Neural crest cell (in vitro differentiated cells): Measurements from ENCODE around the gene CHGA. TPM values are rescaled to one million over a fixed set of nuclear protein-coding genes. Genes with fewer than 3 reads are reported as not detected.

Source experiments
- DNase-seq: peaks from one replicate; pipeline ENCODE4 v3.0.0; 2021; ENCODE audit warnings: low read depth, mixed read lengths, low spot score
- H3K27ac Mint-ChIP-seq: one replicate; pipeline ENCODE4 v1.8.0; 2021; ENCODE audit warnings: mild to moderate bottlenecking, mixed read lengths; ENCODE audit not compliant: unreplicated experiment
- H3K27me3 Mint-ChIP-seq: 2 replicates; pipeline ENCODE4 v1.8.0; 2021; ENCODE audit warnings: low read depth, mild to moderate bottlenecking, mixed read lengths
- H3K36me3 Mint-ChIP-seq: 2 replicates; pipeline ENCODE4 v1.8.0; 2021; ENCODE audit warnings: low read depth, mild to moderate bottlenecking, mixed read lengths
- H3K4me1 Mint-ChIP-seq: 2 replicates; pipeline ENCODE4 v1.8.0; 2021; ENCODE audit warnings: mixed read lengths
- H3K4me3 Mint-ChIP-seq: one replicate; pipeline ENCODE4 v1.8.0; 2021; ENCODE audit warnings: mild to moderate bottlenecking, mixed read lengths
- H3K9me3 Mint-ChIP-seq: 2 replicates; pipeline ENCODE4 v1.8.0; 2021; ENCODE audit warnings: mixed read lengths
- CTCF ChIP-seq: fragments of 200-600 bp; sonication (generic); conservative IDR thresholded peaks from 2 replicates; pipeline ENCODE4 v1.5.0; 2021; ENCODE audit warnings: antibody characterized with exemption, mild to moderate bottlenecking
- total RNA-seq: library from RNA; stranded (reverse); gene quantifications from 2 replicates; pipeline ENCODE4 v1.2.1, GENCODE V29; 2021

CHGA gene
- total RNA-seq, 1 donor from 2014 or later, result 4.3 TPM

DNA sequence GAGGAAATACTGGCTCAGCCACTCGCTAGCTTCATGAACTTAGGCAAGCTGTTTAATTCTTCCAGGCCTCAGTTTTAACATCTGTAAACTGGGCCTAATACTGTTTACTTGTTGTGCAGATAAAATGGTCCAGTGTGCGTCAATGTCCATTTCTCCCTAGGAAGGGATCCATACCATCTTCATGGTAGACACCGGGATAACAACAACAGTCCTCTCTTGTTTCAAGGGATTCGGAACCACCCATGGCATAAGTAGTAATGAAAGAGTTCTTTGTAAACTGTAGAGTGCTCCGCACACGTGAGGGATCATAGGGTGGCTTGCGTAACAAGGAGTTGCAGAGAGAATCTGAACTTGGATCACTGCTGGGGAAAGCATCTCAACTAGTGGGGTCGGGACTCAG is 17.3 kb upstream of the CHGA start:
- H3K27me3 Mint-ChIP-seq, result peaks cover 66% of the 10 kb centered on the region
- no peak for TF ChIP-seq CTCF
- H3K4me1 Mint-ChIP-seq, result peaks cover 6% of the 10 kb centered on the region
- H3K36me3 Mint-ChIP-seq, result no peaks in the 10 kb centered on the region
- H3K9me3 Mint-ChIP-seq, result peaks cover 3% of the 10 kb centered on the region
- no peak for DNase-seq
- no peak overlapping the region for H3K27ac Mint-ChIP-seq
- H3K4me3 Mint-ChIP-seq, result no peak overlapping the region

- Mint-ChIP-seq H3K4me3 (no peak overlapping the region), H3K27me3 (peaks cover 58% of the 10 kb centered on the region), H3K4me1 (peaks cover 6% of the 10 kb centered on the region), H3K9me3 (peaks cover 3% of the 10 kb centered on the region), H3K27ac (no peak overlapping the region), H3K36me3 (no peaks in the 10 kb centered on the region)
- DNase-seq, result no peak
- no peak for TF ChIP-seq CTCF
Measured at GRCh38 chr14:92906420-92906819, 16.5 kb upstream of the CHGA start.

- peaks cover 3% of the 10 kb centered on the region for H3K9me3 Mint-ChIP-seq
- no peak for DNase-seq
- H3K27me3 Mint-ChIP-seq, result peaks cover 57% of the 10 kb centered on the region
- peaks cover 6% of the 10 kb centered on the region for H3K4me1 Mint-ChIP-seq
- TF ChIP-seq CTCF, result no peak
- H3K27ac Mint-ChIP-seq, result no peak overlapping the region
- H3K4me3 Mint-ChIP-seq, result no peak overlapping the region
- H3K36me3 Mint-ChIP-seq, result no peaks in the 10 kb centered on the region
Measured at GRCh38 chr14:92906823-92907222, 16.1 kb upstream of the CHGA start.

DNA sequence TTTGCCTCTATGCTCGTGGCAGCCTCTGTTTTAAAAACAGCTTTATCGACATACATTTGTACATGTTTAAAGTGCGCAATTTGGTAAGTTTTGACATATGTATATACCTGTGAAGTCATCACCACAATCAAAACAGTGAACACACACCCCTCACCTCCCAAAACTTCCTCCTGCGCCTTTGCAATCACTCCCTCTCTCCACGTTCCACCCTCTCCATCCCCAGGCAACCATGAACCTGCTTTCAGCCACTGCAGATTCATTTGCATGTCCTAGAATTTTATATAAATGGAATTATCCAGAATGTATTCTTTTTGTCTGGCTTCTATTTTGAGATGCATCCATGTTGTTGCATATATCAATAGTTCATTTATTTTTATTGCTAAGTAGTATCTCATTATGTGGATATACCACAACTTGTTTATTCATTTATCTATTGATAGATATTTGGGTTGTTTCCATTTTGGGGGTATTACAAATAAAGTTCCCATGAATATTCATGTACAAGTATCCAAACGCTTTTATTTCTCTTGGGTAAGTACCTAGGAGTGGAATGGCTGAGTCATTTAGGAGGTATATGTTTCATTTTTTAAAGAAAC is 15.5 kb upstream of the CHGA start:
- TF ChIP-seq CTCF, result no peak
- H3K9me3 Mint-ChIP-seq, result peaks cover 3% of the 10 kb centered on the region
- DNase-seq, result no peak
- H3K4me3 Mint-ChIP-seq, result no peak overlapping the region
- peaks cover 6% of the 10 kb centered on the region for H3K4me1 Mint-ChIP-seq
- no peak overlapping the region for H3K27ac Mint-ChIP-seq
- peaks cover 51% of the 10 kb centered on the region for H3K27me3 Mint-ChIP-seq
- no peaks in the 10 kb centered on the region for H3K36me3 Mint-ChIP-seq

DNA sequence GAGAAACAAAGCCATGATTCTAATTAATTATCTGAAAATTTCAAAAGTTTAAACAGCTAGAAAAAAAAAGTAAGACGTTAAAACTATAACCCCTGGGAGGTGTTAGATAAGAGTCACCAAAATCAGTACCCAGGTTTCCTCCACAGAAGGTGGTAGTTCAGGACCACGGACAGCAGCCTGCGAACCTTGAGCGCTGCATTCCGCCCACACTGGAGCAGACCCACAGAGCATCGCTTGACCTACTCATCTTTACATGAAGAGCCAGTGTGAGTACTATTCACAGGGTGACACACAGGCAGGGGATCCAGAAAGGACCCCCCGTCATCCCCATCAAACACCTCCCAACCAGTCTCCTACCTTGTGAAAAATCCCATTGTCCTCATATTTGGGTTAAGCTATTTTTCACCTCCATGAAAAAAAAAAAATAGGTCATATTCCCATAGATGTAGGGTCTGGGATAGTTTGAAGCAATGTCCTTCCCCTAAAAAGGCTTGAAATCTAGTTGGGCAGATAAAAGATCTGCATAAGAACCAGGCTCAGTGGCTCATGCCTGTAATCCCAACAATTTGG is 8.8 kb upstream of the CHGA start:
- Mint-ChIP-seq H3K9me3 (peaks cover 3% of the 10 kb centered on the region), H3K36me3 (no peaks in the 10 kb centered on the region), H3K4me3 (no peak overlapping the region), H3K27ac (no peak overlapping the region), H3K27me3 (peaks cover 49% of the 10 kb centered on the region), H3K4me1 (no peaks in the 10 kb centered on the region)
- no peak for TF ChIP-seq CTCF
- DNase-seq, result peak; percentile 71
